Raji (cell line): ENCODE data around the gene PPAN.

ENCODE experiments used
- POLR2A ChIP-seq: IDR thresholded peaks from 2 replicates; pipeline ENCODE4 v1.6.1; 2011; ENCODE audit warnings: low read depth, low read length, control low read depth; ENCODE audit not compliant: insufficient read depth

Gene PPAN, protein sequence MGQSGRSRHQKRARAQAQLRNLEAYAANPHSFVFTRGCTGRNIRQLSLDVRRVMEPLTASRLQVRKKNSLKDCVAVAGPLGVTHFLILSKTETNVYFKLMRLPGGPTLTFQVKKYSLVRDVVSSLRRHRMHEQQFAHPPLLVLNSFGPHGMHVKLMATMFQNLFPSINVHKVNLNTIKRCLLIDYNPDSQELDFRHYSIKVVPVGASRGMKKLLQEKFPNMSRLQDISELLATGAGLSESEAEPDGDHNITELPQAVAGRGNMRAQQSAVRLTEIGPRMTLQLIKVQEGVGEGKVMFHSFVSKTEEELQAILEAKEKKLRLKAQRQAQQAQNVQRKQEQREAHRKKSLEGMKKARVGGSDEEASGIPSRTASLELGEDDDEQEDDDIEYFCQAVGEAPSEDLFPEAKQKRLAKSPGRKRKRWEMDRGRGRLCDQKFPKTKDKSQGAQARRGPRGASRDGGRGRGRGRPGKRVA

GRCh38 chr19:10106100-10106936, at the start of gene PPAN:
Gene PPAN, plus strand, starts transcription at chr19:10106362. Its CDS starts 33 bp downstream, at chr19:10106395.
- TF ChIP-seq POLR2A: peak; percentile 91

DNA sequence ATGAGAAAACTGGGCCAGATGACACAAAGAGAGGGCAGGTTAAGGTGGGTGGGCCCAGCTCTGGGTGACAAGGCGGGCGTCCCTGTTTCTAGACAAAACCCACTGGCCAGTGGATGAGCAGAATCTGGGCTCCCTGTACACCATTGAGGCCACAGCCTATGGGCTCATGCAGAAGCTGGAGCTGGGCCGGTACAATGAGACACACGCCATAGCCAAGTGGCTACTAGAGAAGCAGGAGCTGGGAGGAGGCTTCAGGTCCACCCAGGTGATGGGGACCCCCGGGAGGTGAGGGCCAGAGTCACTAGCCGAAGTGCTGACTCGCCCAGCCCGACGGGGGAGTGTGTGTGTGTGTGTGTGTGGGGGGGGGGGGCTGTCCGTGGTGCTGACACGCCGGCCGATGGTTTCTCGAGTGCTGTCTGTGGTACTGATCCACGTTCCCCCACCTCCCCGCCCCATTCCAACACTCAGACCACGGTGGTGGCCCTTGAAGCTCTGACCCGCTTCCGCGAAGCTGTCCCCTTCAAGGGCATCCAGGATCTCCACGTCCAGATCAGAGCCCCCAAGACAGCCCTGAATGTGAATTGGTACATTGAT, 44.3 kb upstream of the PPAN start:
- no peak for TF ChIP-seq POLR2A

- TF ChIP-seq POLR2A: no peak
Measured at GRCh38 chr19:10068205-10068604, 38.0 kb upstream of the PPAN start.

GRCh38 chr19:10069046-10069445, 37.1 kb upstream of the PPAN start:
- TF ChIP-seq POLR2A: no peak

DNA sequence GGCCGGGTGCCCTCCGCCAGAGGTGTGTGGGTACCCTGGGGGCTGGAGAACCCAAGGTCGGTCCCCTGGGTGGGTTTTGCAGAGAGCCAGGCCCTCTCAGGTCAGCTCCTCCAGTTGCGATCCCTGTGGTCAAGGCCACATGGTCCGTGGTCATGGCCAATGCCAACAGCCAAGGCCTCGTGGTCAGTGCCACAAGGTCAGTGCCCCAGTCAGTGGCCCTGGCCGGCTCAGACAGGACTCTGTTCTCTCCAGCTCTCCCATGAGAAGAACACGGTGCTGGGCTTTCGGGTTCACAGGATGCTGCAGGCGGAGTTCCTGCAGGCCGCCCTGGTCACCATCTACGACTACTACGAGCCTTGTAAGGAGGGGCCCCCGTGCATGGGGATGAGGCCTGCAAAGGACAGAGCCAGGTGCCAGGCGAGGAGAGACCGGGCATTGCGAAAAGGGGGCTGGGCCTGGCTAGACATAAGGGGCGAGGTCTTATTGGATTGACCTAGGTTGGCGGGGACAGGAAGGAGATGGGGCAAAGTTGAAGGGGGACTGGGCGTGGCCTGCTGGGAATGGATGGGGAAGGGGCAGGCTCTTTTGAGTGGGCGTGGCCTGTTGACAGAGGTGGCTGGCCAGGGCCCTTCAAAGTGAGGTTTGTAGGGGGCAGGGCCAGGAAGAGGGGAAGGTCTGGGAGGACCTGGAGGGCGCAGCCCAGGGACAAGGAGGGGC, 35.3 kb upstream of the PPAN start:
- no peak for TF ChIP-seq POLR2A

- TF ChIP-seq POLR2A: no peak
Measured at GRCh38 chr19:10074153-10074552, 32.0 kb upstream of the PPAN start.

- no peak for TF ChIP-seq POLR2A
Measured at GRCh38 chr19:10076535-10076934, 29.6 kb upstream of the PPAN start.

DNA sequence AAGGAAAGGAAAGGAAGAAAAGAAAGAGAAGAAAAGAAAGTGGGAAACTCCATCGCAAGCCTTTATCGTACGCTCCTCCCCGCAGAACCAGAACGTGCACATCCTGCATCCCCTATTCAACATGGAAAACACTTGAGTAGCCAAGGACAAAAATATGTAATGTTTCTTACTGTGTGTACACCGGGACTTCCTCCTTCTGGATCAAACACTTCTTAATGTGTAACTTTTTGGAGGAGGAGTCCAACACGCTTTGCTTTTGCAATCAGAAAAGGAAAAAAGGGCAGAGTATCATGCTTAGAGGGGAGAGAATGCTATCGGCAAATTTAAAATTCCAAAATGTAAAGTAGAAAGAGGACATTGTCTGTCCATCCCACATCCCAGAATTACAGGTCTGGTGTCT, 27.8 kb upstream of the PPAN start:
- TF ChIP-seq POLR2A: no peak

DNA sequence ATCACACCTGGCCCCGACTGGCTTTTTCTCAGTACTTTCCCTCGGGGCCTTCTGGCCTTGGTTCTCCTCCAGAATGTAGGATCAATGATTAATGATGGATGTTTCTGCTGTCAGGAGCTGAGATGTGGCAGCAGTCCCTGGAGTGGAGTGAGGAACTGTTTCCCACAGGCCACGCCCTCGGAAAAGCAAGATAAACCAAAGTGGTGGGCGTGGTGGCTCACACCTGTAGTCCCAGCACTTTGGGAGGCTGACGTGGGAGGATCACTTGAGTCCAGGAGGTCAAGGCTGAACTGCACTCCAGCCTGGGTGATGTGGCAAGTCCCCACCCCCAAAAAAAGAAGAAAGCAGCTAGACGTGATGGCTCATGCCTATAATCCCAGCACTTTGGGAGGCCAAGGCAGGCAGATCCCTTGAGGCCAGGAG, 27.1 kb upstream of the PPAN start:
- no peak for TF ChIP-seq POLR2A

DNA sequence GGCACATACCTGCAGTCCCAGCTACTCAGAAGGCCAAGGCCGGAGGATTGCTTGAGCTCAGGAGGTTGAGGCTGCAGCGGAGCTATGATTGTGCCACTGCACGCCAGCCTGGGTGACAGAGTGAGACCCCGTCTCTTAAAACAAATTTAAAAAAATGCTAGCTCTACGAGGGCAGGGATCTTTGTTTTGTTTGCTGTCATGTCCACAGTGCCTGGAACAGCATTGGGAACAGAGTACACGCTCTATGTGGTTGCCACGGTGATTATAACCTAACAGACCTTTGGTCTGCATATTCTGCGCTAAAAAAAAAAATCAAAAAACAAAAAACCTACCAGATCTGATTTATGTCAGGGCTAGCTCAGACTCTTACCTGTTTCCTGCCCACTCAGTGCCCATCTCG, 22.3 kb upstream of the PPAN start:
- TF ChIP-seq POLR2A: no peak

DNA sequence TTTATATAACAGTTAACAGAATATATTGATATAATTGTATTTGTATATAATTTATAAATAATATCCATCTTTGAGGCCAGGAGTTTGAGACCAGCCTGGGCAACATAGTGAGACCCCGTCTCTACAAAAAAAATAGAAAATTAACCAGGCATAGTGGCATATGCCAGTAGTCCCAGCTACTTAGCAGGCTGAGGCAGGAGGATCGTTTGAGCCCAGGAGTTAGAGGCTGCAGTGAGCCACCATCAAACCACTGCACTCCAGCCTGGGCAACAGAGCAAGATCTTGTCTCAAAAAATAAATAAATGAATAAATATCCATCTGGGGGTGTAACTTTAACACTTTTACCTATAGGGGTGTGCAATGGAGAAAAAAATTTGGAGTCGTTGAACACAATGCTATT, 21.4 kb upstream of the PPAN start:
- TF ChIP-seq POLR2A: no peak

GRCh38 chr19:10085641-10086590, 20.2 kb upstream of the PPAN start, which contains the start of gene SHFL:
Gene SHFL, plus strand, starts transcription at chr19:10086317. Its CDS starts 111 bp downstream, at chr19:10086428.
- TF ChIP-seq POLR2A: peak; percentile 51

GRCh38 chr19:10086591-10087192, 19.5 kb upstream of the PPAN start:
- TF ChIP-seq POLR2A: no peak
